ENCODE data around the gene XAF1. TPM values are rescaled to one million over a fixed set of nuclear protein-coding genes. Genes with fewer than 3 reads are reported as not detected.
"Not testable (repeated sequence)": the region's sequence is repeated elsewhere in the genome, so short reads cannot be mapped to it uniquely, and the experiment has no call there.

XAF1 gene
- total RNA-seq, 1 donor from 2014 or later = 99.1 TPM

- DNase-seq (ENCODE audit: low spot score) = no peak
Measured at GRCh38 chr17:6753006-6753445, 2.8 kb upstream of the XAF1 start.

GRCh38 chr17:6753546-6753945 lies 2.3 kb upstream of the XAF1 start:
- no peak for DNase-seq (ENCODE audit: low spot score)

GRCh38 chr17:6755281-6755680 lies 565 bp upstream of the XAF1 start:
- no peak for DNase-seq (ENCODE audit: low spot score)

GRCh38 chr17:6756425-6757031 lies 682 bp downstream of the XAF1 start:
- DNase-seq (ENCODE audit: low spot score) = no peak

GRCh38 chr17:6757747-6758146 lies 1.9 kb downstream of the XAF1 start:
- DNase-seq (ENCODE audit: low spot score) = no peak

- DNase-seq (ENCODE audit: low spot score) = no peak
Measured at GRCh38 chr17:6761779-6762178, 5.9 kb downstream of the XAF1 start.

GRCh38 chr17:6768447-6768846 lies 12.6 kb downstream of the XAF1 start:
- no peak for DNase-seq (ENCODE audit: low spot score)

- no peak for DNase-seq (ENCODE audit: low spot score)
Measured at GRCh38 chr17:6772016-6772415, 16.2 kb downstream of the XAF1 start.

- DNase-seq (ENCODE audit: low spot score) = not testable (repeated sequence)
Measured at GRCh38 chr17:6774906-6775305, 19.1 kb downstream of the XAF1 start.

- no peak for DNase-seq (ENCODE audit: low spot score)
Measured at GRCh38 chr17:6775871-6776405, 20.1 kb downstream of the XAF1 start, which contains the start of gene FBXO39. TSS of gene FBXO39 (plus strand) at chr17:6776215. CDS start at chr17:6779869, 3,654 bp downstream.

GRCh38 chr17:6779411-6779810 lies 23.6 kb downstream of the XAF1 start:
- no peak for DNase-seq (ENCODE audit: low spot score)

GRCh38 chr17:6780001-6780400 lies 24.2 kb downstream of the XAF1 start:
- no peak for DNase-seq (ENCODE audit: low spot score)

GRCh38 chr17:6780886-6781285 lies 25.0 kb downstream of the XAF1 start:
- DNase-seq (ENCODE audit: low spot score) = no peak

GRCh38 chr17:6782244-6782643 lies 26.4 kb downstream of the XAF1 start:
- DNase-seq (ENCODE audit: low spot score) = no peak

- DNase-seq (ENCODE audit: low spot score) = no peak
Measured at GRCh38 chr17:6786618-6787017, 30.8 kb downstream of the XAF1 start.

GRCh38 chr17:6787081-6787693 lies 31.3 kb downstream of the XAF1 start:
- no peak for DNase-seq (ENCODE audit: low spot score)

- no peak for DNase-seq (ENCODE audit: low spot score)
Measured at GRCh38 chr17:6789146-6789545, 33.3 kb downstream of the XAF1 start.

- no peak for DNase-seq (ENCODE audit: low spot score)
Measured at GRCh38 chr17:6793748-6794493, 38.1 kb downstream of the XAF1 start.

- no peak for DNase-seq (ENCODE audit: low spot score)
Measured at GRCh38 chr17:6796017-6796886, 40.4 kb downstream of the XAF1 start.

GRCh38 chr17:6796887-6797490 lies 41.1 kb downstream of the XAF1 start:
- no peak for DNase-seq (ENCODE audit: low spot score)
